ENCODE results near the gene ZNF521. TPM values are rescaled to one million over a fixed set of nuclear protein-coding genes. Genes with fewer than 3 reads are reported as not detected.

Gene ZNF521
- total and polyA plus RNA-seq, 4 donors = 0.50 to 3.7 (median 1.5) TPM

GRCh38 chr18:25239151-25239550 is 112.8 kb downstream of the ZNF521 start:
- no peak for DNase-seq (ENCODE audit: low spot score)
- no peak overlapping the region for H3K4me3 ChIP-seq (ENCODE audit: low read depth in 1 of 3, low read length in 3 of 3)
- WGBS = 49% methylated on average over 3 of the region's 3 CpGs
- peaks cover 0 to 3% (median 0%) of the 10 kb centered on the region in 4 donors for H3K9me3 ChIP-seq (ENCODE audit: control insufficient read depth in 4 of 4, low read length in 3 of 4)
- no peaks in the 10 kb centered on the region for H3K27me3 ChIP-seq (ENCODE audit: control insufficient read depth in 4 of 4, insufficient read depth in 4 of 4, low read length in 3 of 4)
- no peak overlapping the region for H3K27ac ChIP-seq (ENCODE audit: low read depth in 1 of 2, low read length in 2 of 2)
- H3K4me1 ChIP-seq (ENCODE audit: control insufficient read depth in 4 of 4, insufficient read depth in 4 of 4, low read length in 3 of 4) = no peaks in the 10 kb centered on the region
- TF ChIP-seq RAD21 (IDR thresholded peaks at IDR 0.05) = no peak
- no peak for TF ChIP-seq YY1 (IDR thresholded peaks at IDR 0.05)
- TF ChIP-seq EGR1 (IDR thresholded peaks at IDR 0.05; ENCODE audit: low read depth in 2 of 2) = no peak
- no peak for TF ChIP-seq RXRA (IDR thresholded peaks at IDR 0.05)
- TF ChIP-seq REST (IDR thresholded peaks at IDR 0.05) = no peak
- no peak for TF ChIP-seq MAX (IDR thresholded peaks at IDR 0.05)
- TF ChIP-seq ZBTB33 (IDR thresholded peaks at IDR 0.05) = no peak
- TF ChIP-seq ATF3 (IDR thresholded peaks at IDR 0.05) = no peak
- no peak for TF ChIP-seq FOXA1 (IDR thresholded peaks at IDR 0.05)
- no peak for TF ChIP-seq FOXA2 (IDR thresholded peaks at IDR 0.05)
- TF ChIP-seq HNF4G (IDR thresholded peaks at IDR 0.05) = no peak
- no peak for TF ChIP-seq GABPA (IDR thresholded peaks at IDR 0.05 in 1 of 2, conservative IDR thresholded peaks at IDR 0.05 in 1 of 2)
- TF ChIP-seq NR2F2 (IDR thresholded peaks at IDR 0.05) = no peak
- no peak for TF ChIP-seq JUND (IDR thresholded peaks at IDR 0.05)
- no peak for TF ChIP-seq SP1 (IDR thresholded peaks at IDR 0.05)
- TF ChIP-seq CTCF (IDR thresholded peaks at IDR 0.05; ENCODE audit: low read depth, low read length, missing input control) = no peak
- no peaks in the 10 kb centered on the region for H3K36me3 ChIP-seq (ENCODE audit: control insufficient read depth in 4 of 4, insufficient read depth in 3 of 4, low read depth in 1 of 4, low read length in 3 of 4)
- no peak overlapping the region for H3K9ac ChIP-seq (ENCODE audit: low read depth in 1 of 2, low read length in 2 of 2)
